GM21619 (cell line): ENCODE measurements around the gene TNFRSF11A.
A peak's percentile ranks its signal among the peaks of the same experiment; 100 is the strongest.

Source experiments
- ATAC-seq: cut with Tn5 transposase; IDR thresholded peaks from one replicate; pipeline ENCODE4 v1.9.1; 2021; ENCODE audit not compliant: unreplicated experiment

The TNFRSF11A gene

GRCh38 chr18:62341473-62341872 lies 16.4 kb downstream of the TNFRSF11A start:
- no peak for ATAC-seq

GRCh38 chr18:62342884-62343283 lies 17.8 kb downstream of the TNFRSF11A start:
- ATAC-seq = no peak

GRCh38 chr18:62343316-62343715 lies 18.2 kb downstream of the TNFRSF11A start:
- ATAC-seq = no peak

- ATAC-seq = no peak
Observed at GRCh38 chr18:62345909-62346308, 20.8 kb downstream of the TNFRSF11A start.

GRCh38 chr18:62346333-62347088 lies 21.4 kb downstream of the TNFRSF11A start:
- no peak for ATAC-seq

GRCh38 chr18:62347089-62347506 lies 22.0 kb downstream of the TNFRSF11A start:
- no peak for ATAC-seq

- no peak for ATAC-seq
Observed at GRCh38 chr18:62348474-62348873, 23.4 kb downstream of the TNFRSF11A start.

- no peak for ATAC-seq
Observed at GRCh38 chr18:62353170-62353569, 28.1 kb downstream of the TNFRSF11A start.

- ATAC-seq = no peak
Observed at GRCh38 chr18:62354151-62354550, 29.0 kb downstream of the TNFRSF11A start.

- ATAC-seq = no peak
Observed at GRCh38 chr18:62357079-62357719, 32.1 kb downstream of the TNFRSF11A start.

GRCh38 chr18:62360805-62361204 lies 35.7 kb downstream of the TNFRSF11A start:
- ATAC-seq = no peak

GRCh38 chr18:62361288-62361687 lies 36.2 kb downstream of the TNFRSF11A start:
- ATAC-seq = no peak

GRCh38 chr18:62364558-62364957 lies 39.4 kb downstream of the TNFRSF11A start:
- ATAC-seq = no peak

GRCh38 chr18:62365420-62365819 lies 40.3 kb downstream of the TNFRSF11A start:
- ATAC-seq = no peak

- no peak for ATAC-seq
Observed at GRCh38 chr18:62366992-62367391, 41.9 kb downstream of the TNFRSF11A start.

- peak; percentile 62 for ATAC-seq
Observed at GRCh38 chr18:62368100-62368499, 43.0 kb downstream of the TNFRSF11A start.

GRCh38 chr18:62369129-62369644 lies 44.1 kb downstream of the TNFRSF11A start:
- ATAC-seq = no peak

GRCh38 chr18:62370366-62370765 lies 45.3 kb downstream of the TNFRSF11A start:
- ATAC-seq = no peak

GRCh38 chr18:62371436-62371835 lies 46.3 kb downstream of the TNFRSF11A start:
- no peak for ATAC-seq

- peak; percentile 61 for ATAC-seq
Observed at GRCh38 chr18:62372156-62372555, 47.0 kb downstream of the TNFRSF11A start.

- ATAC-seq = no peak
Observed at GRCh38 chr18:62372882-62373281, 47.8 kb downstream of the TNFRSF11A start.

GRCh38 chr18:62374410-62374965 lies 49.4 kb downstream of the TNFRSF11A start:
- no peak for ATAC-seq
